Adrenal gland (tissue), 5 donors: ENCODE results near the gene PTPRS.

Experiments
- CTCF ChIP-seq, 6 experiments: fragments of 450-650 bp in 4 of 6; fragments of 200-600 bp in 2 of 6; sonication (generic) in 1 of 6; IDR thresholded peaks; 1 replicate in 5 of 6; 2 replicates in 1 of 6; pipeline versions ENCODE4 v1.5.1 to v1.8.0; 2016 to 2021; ENCODE audit warnings: antibody characterized with exemption in 6 of 6, mild to moderate bottlenecking in 2 of 6, moderate library complexity in 1 of 6
- POLR2A ChIP-seq, 2 donors: fragments of 450-650 bp; IDR thresholded peaks; one replicate each; pipeline ENCODE4 v1.6.1; 2017; ENCODE audit warnings: antibody characterized with exemption in 2 of 2, mild to moderate bottlenecking in 2 of 2, moderate library complexity in 1 of 2
- donor health status: DM: no; HTN: no; CAD: no.

DNA sequence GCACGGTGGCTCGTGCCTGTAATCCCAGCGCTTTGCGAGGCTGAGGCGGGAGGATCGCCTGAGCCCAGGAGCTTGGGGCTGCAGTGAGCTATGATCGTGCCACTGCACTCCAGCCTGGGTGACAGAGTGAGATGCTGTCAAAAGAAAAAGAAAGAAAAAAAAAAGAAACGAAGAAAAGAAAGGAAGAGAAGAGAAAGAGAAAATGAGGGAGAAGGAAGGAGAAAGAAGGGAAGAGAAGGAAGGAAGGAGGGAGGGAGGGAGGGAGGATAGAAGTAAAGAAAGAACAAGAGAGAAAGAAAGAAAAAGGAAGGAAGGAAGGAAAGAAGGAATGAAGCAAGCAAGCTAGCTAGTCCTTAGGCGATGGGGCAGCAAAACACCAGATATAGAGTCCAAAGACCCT is 14.1 kb downstream of the PTPRS start:
- TF ChIP-seq CTCF (IDR thresholded peaks at IDR 0.05), result no peak
- TF ChIP-seq POLR2A (IDR thresholded peaks at IDR 0.05), result no peak
